Effector CD4-positive, alpha-beta T cell (primary cell): ENCODE results near the gene BMP6.

Experiments used
- DNase-seq: peaks from one replicate; pipeline ENCODE4 v3.0.0-alpha.2; 2020

The BMP6 gene

DNA sequence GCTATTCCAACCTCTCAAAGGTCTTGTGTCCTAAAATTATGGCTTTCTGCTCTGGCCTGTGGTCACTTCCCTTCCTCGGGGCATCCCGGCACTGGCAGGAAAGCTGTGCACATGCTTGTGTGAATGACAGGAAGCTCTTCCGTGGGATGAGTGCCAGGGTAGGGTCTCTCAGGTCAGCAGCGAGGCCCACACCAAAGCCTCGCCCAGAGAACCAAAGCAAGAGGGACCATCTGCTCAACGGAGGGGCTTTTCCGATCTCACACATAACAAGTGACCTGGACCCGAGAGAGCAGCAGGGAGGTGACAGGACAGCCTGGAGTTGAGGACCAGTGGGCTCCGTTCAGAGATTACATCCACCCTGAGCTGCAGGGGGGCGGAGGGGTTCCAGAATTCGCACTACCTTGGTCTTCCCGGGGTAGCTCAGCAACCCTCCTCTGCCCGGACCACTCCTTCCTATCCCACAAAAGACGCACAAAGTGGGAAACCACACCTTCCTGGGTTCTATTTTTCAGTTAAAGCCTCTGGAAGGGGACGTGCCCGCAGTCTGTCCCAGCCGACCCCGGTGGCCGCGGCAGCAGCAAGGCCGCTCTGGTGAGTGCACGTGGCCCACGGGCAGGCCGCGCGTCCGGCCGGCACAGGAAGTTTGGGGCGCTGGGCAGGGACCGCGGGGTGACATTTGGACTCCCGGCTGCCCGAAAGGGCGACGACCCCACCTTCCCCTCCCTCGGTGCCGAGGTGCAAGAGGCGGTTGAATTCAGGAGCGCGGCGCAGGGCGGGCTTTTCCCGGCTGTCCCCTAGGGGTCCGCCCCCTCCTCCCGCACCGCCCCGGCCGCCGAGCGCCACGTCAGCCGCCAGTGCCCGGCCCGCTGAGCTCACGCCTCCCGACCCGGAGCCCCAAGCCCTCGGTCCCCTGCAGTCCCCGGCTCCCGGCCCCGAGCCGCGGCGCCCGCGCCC, 183.7 kb downstream of the BMP6 start:
- no peak for DNase-seq

DNA sequence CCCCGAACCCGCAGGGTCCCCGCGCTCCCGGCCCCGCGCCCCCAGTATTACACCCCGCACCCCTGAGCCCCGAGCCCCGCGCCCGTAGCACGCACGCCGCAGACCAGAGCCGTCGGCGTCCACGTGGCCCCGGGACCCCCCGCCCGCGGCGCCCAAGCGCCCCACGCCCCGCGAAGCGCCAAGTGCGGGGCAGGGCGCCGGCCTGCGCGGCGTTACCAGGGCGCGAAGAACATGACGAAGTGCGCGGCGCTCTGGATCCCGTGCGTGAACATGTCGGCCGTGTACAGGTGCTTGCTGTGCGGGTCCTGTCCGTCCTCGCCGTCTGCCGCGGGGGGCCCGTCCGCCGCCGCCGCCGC, 184.4 kb downstream of the BMP6 start:
- DNase-seq, result no peak

DNA sequence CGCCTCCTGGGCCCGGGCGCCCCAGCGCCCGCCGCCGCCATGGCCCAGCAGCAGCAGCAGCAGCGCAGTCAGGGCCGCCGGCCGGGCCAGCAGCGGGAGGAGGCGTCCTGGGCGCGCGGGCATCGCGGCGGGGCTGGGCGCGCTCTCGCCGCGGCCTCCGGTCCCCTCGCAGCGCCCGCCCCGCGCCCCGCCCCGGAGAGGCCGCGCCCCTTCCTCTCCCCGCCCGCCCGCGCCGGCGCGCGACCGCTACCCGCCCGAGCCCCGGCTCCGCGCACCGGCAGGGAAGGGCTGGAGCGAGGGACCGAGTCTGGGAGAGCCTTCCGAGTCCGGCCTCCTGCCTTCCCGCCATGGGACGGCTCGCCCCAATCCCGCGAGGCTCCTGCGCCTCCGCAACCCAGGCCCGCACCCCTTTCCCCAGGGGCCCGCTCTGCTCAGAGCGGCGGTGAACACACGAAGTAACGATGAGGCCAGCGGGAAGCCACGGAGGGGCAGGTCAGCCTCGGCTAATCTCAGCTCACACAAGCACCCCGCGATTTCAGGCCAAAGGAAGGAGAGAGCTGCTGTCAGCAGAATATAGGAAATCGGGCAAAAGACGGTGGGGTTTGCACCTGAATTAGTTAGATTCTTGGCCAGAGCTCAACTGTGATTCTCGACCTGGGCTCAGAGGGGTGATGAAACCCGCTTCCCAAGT, 184.9 kb downstream of the BMP6 start, which contains the start of gene TXNDC5:
TXNDC5 (minus strand) TSS at position 135 of the 691 bp plus-strand sequence; CDS start at position 123, 12 bp downstream.
- peak; percentile 38 for DNase-seq

DNA sequence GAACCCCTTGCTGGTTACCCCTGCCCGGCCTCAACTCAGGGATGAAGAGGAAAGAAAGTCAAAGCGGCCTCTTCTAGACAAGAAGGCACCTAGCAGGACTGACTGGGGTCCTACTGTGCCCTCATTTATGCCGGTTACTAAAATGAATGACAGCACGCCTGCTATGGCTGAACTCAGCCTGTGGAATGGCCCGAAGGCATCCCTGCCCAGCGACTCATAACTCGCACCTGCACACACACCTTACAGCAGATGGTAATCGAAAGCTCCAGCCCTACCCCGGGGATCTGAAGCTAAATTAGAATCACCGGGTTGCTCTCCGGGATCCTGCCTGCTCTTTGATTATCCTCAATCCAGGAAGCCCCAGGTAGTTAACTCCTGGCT, 185.4 kb downstream of the BMP6 start:
- no peak for DNase-seq

DNA sequence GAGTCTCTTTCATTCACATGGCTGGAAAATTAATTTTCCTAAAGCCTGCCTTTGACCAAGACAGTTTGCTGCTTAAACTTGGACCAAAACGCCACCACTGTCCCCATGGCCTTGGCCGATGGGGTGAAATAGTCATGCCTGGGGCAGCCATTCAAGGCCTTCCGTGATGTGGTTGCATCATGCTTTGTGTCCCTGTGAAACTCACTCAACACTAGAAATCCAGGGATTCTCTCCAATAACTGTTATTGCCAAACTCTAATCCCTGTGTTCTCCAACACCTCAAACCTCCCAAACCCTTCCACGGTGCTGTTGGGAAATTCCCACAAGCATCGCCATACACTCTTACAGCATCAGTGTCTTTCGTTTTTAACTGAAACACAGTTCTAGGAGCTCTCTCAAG, 186.1 kb downstream of the BMP6 start:
- no peak for DNase-seq

DNA sequence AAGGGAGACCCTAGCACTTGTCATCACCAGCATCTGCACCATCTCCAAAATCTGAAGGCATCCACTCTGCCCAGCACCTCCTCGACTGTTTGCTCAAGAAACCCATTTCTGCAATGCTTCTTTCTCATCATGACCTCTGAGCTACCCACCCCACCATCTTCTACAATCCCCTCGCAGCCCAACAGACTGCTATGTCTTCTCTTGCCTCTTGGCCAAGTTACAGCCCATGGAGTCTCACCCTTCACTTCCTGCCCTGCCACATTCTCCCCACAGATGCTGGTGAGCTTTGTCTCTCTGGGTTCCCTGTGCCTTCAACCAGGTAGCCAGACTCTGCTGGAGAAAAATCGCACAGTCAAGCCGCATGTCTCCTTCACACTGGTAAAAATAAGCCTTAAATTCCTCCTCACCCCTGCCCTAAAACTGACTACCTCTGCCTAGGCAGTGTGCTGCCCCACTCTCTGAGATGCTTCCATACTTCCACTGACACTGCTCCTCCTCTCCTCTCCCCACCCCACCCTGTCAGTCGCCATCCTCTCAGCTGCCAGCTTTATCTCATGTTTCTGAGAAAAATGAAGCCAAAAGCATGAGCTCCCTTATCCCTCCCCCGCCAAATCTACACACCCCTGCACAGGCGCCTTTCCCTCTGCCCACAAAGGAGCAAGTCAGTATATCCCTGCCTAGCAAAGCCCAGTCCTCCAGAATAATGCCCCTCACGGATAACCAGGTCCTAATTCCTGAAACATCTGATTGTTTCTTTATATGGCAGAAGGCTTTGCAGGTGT, 187.0 kb downstream of the BMP6 start:
- DNase-seq, result no peak

DNA sequence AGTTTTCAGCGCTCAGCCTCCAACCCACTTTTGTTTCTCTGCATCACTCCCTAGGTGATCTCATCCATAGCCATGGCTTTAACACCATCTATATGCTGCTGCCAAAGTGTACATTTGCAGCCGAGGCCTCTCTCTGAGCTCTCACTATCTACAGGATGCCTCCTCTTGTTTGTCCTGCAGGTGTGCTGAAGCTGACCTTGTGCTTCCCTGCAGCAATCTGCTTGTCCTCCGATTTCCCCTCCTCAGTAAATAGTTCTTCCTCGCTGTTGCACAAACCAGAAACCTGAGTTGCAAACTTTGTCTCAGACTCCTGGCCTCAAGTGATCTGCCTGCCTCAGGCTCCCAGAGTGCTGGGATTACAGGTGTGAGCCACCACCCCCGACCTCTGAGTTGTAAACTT, 188.4 kb downstream of the BMP6 start:
- no peak for DNase-seq

DNA sequence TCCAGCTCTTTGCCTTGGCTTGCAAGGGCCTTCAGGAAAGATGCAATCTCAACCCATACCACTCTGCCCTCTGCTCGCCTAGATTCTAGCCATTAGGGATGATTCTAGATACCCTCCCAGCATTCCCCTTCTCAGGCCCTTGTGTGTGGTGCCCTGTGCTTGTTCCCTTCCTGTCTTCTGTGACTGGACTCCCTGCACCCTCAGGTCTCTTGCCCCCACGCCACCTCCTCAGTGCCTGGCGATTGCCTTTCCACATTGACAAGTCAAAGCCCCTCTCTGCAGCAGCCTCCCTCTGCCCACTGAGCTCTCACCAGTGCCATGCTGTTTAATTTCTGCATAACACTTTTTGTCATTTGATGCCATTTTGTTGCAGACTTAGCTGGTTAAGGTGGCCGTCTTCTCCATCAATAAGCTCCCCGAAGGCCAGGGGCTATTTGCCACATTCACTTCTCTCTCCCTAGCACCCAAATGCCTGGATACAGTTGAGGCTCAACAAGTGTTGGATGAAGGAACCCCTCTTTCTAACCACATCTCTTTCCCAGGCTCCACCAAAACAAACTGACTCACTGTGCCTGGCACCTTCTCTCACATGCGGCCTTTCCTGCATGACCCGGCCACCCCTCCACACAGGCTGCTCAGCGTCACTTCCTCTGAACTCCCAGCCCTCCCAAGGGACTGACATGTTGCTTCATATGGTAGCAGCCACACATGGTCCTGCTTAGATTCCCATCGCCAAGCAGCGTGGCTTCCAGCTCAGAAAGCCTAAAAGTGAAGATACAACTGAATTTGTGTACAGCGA, 189.3 kb downstream of the BMP6 start:
- DNase-seq, result no peak

DNA sequence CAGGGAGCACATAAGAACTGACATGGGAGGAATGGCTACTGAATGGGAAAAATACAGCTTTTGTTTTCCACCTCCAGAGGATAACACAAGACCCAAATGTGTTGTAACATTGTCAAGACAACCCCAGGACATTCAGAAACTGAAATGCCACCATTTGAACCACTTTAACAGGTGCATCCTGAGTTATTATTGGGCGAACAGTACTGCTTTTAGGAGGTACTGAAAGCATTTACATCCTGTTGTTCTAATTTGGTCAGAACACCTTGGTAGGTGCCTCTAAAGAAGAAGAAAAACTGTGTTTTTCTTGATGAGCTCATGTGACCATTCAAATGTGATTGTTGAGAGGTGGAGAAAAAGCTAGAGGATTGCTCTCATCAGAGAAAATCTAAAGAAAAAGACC, 191.1 kb downstream of the BMP6 start:
- DNase-seq, result no peak

DNA sequence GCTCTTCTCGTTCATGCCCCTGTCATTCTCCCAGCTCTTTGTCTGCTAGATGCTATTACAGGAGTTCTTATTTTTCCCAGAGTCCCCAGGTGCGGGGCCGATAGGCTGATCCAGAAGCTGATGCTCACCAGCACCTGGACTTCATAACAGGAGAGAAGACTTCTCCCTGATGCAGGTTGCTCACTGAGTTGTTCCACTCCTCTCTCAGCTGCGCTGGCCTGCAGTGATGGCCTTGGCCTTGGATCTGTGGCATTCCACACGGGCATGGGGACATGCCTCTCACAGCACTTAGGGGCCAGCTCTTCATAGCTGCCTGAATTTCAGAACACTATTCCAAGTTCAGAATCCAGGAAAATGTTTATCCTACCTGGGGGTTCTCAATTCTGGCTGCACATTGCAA, 191.8 kb downstream of the BMP6 start:
- DNase-seq, result no peak

DNA sequence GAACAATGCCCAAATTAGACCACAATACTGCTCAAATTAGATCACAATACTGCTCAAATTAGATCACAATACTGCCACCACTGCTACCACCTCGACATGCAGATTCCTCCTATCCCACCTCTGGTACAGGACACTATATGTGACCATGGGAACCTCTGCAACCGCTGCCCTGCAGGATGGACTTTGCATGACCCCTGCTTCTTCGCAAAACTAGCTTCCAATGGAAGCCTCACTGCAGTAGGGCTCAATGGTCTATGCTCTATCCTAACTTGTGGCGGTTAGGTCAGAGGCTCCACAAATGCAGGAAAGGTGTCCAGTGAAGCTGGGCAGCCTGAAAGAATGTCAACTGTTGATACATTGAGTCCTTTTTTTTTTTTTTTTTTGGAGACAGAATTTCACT, 192.5 kb downstream of the BMP6 start:
- DNase-seq, result no peak

DNA sequence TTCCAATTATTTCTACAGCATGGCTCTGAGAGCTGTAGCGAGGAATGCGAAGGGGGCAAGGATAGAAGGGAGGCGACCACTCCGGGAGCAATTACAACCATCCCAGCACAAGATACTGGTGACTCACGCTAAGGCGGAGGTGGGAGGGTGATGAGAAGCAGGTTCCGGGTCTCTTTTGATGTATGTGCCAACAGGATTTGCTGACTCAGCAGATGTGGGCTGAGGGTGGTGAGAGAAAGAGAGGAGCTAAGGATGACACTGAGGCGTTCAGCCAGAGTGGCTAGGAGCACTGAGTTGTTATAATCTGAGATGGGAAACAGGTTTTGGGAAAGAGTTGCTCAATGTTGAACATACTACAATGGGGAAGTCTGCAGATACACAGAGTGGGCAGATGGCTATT, 194.0 kb downstream of the BMP6 start:
- DNase-seq, result no peak

DNA sequence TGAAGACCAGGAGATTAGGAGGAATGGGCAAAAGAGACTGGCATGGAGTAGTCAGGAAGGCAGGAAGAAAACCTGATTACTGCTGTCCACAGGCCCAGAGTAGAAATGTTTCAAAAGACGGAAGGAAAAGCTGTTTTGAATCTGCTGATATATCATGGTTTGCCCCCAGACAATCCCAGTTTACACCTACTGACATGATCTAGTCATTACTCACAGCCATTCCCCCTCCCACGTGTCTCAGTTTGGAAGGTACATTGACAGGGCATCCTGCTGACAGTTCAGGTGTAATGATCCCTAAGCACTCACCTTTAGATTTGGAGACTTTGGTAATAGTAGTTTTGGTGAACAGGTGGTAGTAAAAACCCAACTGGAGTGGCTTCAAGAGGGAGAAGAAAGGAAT, 194.5 kb downstream of the BMP6 start:
- no peak for DNase-seq

DNA sequence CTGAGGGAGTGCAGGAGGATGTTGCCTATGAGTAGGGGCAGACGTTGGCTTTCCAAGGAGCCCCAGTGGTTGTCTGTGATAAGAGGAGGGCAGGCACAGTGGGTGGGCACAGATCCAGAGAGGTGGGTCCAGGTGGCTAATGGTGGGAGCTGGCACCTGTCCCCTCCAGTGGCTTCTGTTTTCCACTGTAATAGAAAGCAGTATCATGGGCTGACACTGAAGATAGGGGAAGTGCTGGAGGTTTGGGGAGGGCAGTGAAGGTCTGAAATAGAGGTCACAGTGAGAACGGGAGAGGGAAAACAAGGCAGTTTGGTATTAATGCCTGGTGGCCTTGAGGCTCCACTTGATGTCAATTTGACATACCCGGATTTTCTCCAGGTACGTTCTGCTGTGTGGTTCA, 195.1 kb downstream of the BMP6 start:
- no peak for DNase-seq

DNA sequence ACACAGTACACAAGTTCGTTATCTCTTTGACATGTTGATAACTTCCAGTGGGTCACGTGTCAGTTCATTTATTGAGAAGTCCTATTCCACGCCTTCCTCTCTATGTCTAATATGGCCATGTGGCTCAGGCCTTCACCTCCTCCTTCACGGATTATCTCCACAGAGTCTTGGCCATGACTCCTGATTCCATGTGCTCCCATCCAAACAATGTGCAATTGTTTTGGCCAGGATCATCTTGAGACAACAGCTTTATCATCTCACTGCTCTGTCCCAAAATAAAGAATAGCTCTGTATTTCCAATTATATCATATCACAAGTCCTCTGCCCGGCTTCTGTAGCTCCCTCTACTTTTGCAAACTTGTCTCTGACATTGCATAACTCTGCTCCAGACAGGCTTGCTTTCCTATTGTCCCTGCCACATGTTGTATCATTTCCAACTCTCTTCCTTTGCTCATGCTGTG, 195.8 kb downstream of the BMP6 start:
- DNase-seq, result no peak

DNA sequence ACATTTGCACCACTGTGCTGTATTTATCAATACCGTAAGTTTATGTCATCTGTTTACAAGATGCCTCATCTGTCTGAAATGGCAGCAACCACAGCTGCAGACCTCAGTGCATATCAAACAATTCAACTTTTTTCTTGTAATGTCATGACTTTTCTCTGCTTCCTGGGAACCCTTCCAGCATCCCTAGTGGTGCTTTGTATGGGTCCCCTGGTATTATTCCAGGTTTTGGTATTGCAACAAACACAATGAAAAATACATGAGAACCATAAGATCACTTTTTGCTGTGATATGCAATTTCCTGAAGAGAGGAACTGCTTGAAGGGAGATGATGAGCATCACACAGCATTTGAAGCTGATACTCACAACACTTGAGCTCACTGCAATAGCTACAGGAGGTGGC, 196.7 kb downstream of the BMP6 start:
- no peak for DNase-seq

DNA sequence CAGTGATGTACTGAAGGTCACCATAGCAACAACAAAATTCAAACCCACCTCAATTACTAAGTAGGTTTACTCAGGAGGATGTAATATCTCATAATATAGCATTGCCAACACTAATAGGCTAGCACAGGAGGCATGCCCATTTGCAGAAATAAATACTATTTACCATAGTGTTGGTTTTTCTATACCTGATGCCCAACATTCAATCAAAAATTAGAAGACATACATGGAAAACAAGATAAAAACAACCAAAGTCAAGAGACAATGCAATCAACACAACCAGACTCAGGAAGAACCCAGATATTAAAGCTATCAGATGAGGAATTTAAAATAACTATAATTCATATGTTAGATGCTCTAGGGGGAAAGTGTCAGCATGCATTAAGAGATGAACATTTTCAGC, 199.0 kb downstream of the BMP6 start:
- DNase-seq, result no peak
